K562 (cell line): ENCODE data around the gene BLVRA. TPM values are rescaled to one million over a fixed set of nuclear protein-coding genes. Genes with fewer than 3 reads are reported as not detected.

Source experiments
- ATAC-seq: fragments of 200-7000 bp; cut with Tn5 transposase; 3 replicates; pipeline ENCODE4 v1.9.1; 2020; ENCODE audit warnings: moderate library complexity
- BruUV-seq: library from RNA; stranded (reverse); fragments of 400-500 nt; replicated peaks from 2 replicates; lab custom pipeline; 2021; lab: Mats Ljungman, UMichigan
- CTCF ChIA-PET: fragments of 300-600 bp; formaldehyde crosslinking; extraction: SDS; loops from one replicate; lab custom pipeline; 2021; ENCODE audit warnings: low intra/inter-chr PET ratio; lab: Yijun Ruan, JAX
- POLR2A ChIA-PET: fragments of 300-600, 350-650 bp; sonication (Branson Sonifier 250); formaldehyde crosslinking; extraction: SDS; loops from one replicate; lab custom pipeline; 2021; ENCODE audit warnings: antibody characterized with exemption, inconsistent platforms; lab: Yijun Ruan, JAX
- DNase-seq, 4 experiments: peaks; one replicate each; pipeline versions ENCODE4 v3.0.0 to v3.0.0-alpha.2; 2011 to 2018; ENCODE audit warnings: low spot score in 3 of 4, mixed read lengths in 3 of 4; ENCODE audit errors: extremely low read depth in 1 of 4
- FAIRE-seq: peaks from 2 replicates; lab custom pipeline; 2011; peaks lifted over from hg19 to GRCh38; lab: Jason Lieb, UNC
- H2AFZ ChIP-seq: 2 replicates; pipeline ENCODE4 v1.6.0; 2011; ENCODE audit warnings: low read depth, low read length, control low read depth, inconsistent platforms
- H3K27ac ChIP-seq: fragments of 200-600 bp; 3 replicates; pipeline ENCODE4 v1.8.0; 2011; ENCODE audit warnings: low read depth, mild to moderate bottlenecking, control low read depth, inconsistent platforms, low read length, moderate library complexity, mixed read lengths; ENCODE audit errors: extremely low read depth
- H3K27me3 ChIP-seq, 2 experiments: fragments of 300-600 bp in 1 of 2; 2 replicates in 1 of 2; 3 replicates in 1 of 2; pipeline versions ENCODE4 v1.6.0 to v1.8.0; 2011; ENCODE audit warnings: inconsistent platforms in 2 of 2, low read length in 2 of 2, mild to moderate bottlenecking in 1 of 2, mixed read lengths in 1 of 2, moderate library complexity in 1 of 2; ENCODE audit not compliant: control insufficient read depth in 2 of 2, insufficient read depth in 2 of 2
- H3K36me3 ChIP-seq: fragments of 300-600 bp; 3 replicates; pipeline ENCODE4 v1.8.0; 2011; ENCODE audit warnings: mild to moderate bottlenecking, low read length, inconsistent platforms; ENCODE audit not compliant: control insufficient read depth, insufficient read depth
- H3K4me1 ChIP-seq, 2 experiments: fragments of 200-600 bp in 1 of 2; replicated peaks in 1 of 2; 2 replicates in 1 of 2; 3 replicates in 1 of 2; pipeline versions ENCODE4 v1.5.1 to v1.8.0; 2011; ENCODE audit warnings: inconsistent platforms in 2 of 2, low read length in 2 of 2, mild to moderate bottlenecking in 1 of 2, mixed read lengths in 1 of 2, moderate library complexity in 1 of 2; ENCODE audit not compliant: control insufficient read depth in 2 of 2, insufficient read depth in 2 of 2
- H3K4me2 ChIP-seq: 2 replicates; pipeline ENCODE4 v1.6.1; 2011; ENCODE audit warnings: low read length, control low read depth, inconsistent platforms, mixed read lengths; ENCODE audit not compliant: insufficient read depth
- H3K4me3 ChIP-seq: fragments of 200-600 bp; sonication (generic), shearing (Covaris generic); 2 replicates; pipeline ENCODE4 v1.5.1; 2016; ENCODE audit warnings: control low read depth, inconsistent platforms
- H3K79me2 ChIP-seq: fragments of 200-600 bp; 3 replicates; pipeline ENCODE4 v1.8.0; 2011; ENCODE audit warnings: low read length, inconsistent platforms; ENCODE audit not compliant: control insufficient read depth, insufficient read depth
- H3K9ac ChIP-seq, 2 experiments: 2 replicates each; pipeline versions ENCODE4 v1.6.0 to v1.6.1; 2011; ENCODE audit warnings: low read depth in 2 of 2, low read length in 2 of 2, control low read depth in 1 of 2, inconsistent platforms in 1 of 2, mild to moderate bottlenecking in 1 of 2, mixed read lengths in 1 of 2; ENCODE audit not compliant: insufficient read depth in 1 of 2
- H3K9me1 ChIP-seq: one replicate; pipeline ENCODE4 v1.6.0; 2011; ENCODE audit warnings: inconsistent platforms, mild to moderate bottlenecking, low read length, moderate library complexity; ENCODE audit not compliant: control insufficient read depth, insufficient read depth
- H3K9me3 ChIP-seq: replicated peaks from 2 replicates; pipeline ENCODE4 v1.5.1; 2011; ENCODE audit warnings: low read depth, low read length, inconsistent platforms; ENCODE audit not compliant: control insufficient read depth, insufficient read depth
- H4K20me1 ChIP-seq: replicated peaks from 2 replicates; pipeline ENCODE4 v1.6.1; 2011; ENCODE audit warnings: low read length, inconsistent platforms, mixed read lengths; ENCODE audit not compliant: control insufficient read depth, insufficient read depth
- CREB1 ChIP-seq, 2 experiments: sonication (generic) in 1 of 2; formaldehyde crosslinking in 1 of 2; IDR thresholded peaks; 2 replicates each; pipeline versions ENCODE4 v1.6.1 to v1.8.0; 2012 to 2022; ENCODE audit warnings: inconsistent platforms in 1 of 2, mild to moderate bottlenecking in 1 of 2, missing genetic modification reagents in 1 of 2, moderate library complexity in 1 of 2
- DNMT1 ChIP-seq: fragments of 450-650 bp; IDR thresholded peaks from 2 replicates; pipeline ENCODE4 v1.6.1; 2016; ENCODE audit warnings: antibody characterized with exemption, mild to moderate bottlenecking
- EP300 ChIP-seq: IDR thresholded peaks from 2 replicates; pipeline ENCODE4 v1.6.1; 2012; ENCODE audit warnings: low read length, improper control_type of control experiment
- GMEB1 ChIP-seq: fragments of 250-450 bp; sonication (Bioruptor Pico); IDR thresholded peaks from 2 replicates; pipeline ENCODE4 v1.4.0; 2020; ENCODE audit warnings: mild to moderate bottlenecking
- HES1 ChIP-seq: fragments of 450-650 bp; IDR thresholded peaks from 2 replicates; pipeline ENCODE4 v1.6.1; 2016; ENCODE audit warnings: low read depth, mild to moderate bottlenecking, moderate library complexity
- HLTF ChIP-seq: fragments of 450-650 bp; IDR thresholded peaks from 2 replicates; pipeline ENCODE4 v1.6.1; 2016
- MTA3 ChIP-seq: fragments of 450-650 bp; formaldehyde crosslinking; IDR thresholded peaks from 2 replicates; pipeline ENCODE4 v1.6.1; 2017; ENCODE audit warnings: mild to moderate bottlenecking, borderline replicate concordance
- RNF219 ChIP-seq: fragments of 250-450 bp; sonication (Bioruptor Pico); IDR thresholded peaks from 2 replicates; pipeline ENCODE4 v1.5.0; 2022; ENCODE audit warnings: mild to moderate bottlenecking
- RUNX1 ChIP-seq: sonication (generic); IDR thresholded peaks from 2 replicates; pipeline ENCODE4 v1.6.1; 2016; ENCODE audit warnings: antibody characterized with exemption, low read depth
- SAFB2 ChIP-seq: fragments of 200-400 bp; formaldehyde crosslinking; IDR thresholded peaks from 2 replicates; pipeline ENCODE4 v1.6.1; 2018; ENCODE audit warnings: borderline replicate concordance, low read length, low read depth, moderate library complexity; ENCODE audit not compliant: severe bottlenecking
- SNIP1 ChIP-seq: fragments of 450-650 bp; IDR thresholded peaks from 2 replicates; pipeline ENCODE4 v1.7.1; 2017; ENCODE audit warnings: low read depth, mild to moderate bottlenecking
- ZBTB33 ChIP-seq: sonication (generic); formaldehyde crosslinking; IDR thresholded peaks from 2 replicates; pipeline ENCODE4 v1.8.1; 2023; ENCODE audit warnings: mild to moderate bottlenecking, missing genetic modification reagents
- WGBS: fragments of 100-300 bp; shearing (Covaris generic); methylation state at CpG from one replicate; pipeline ENCODE4 v1.1.6; 2016; ENCODE audit warnings: low coverage, mixed read lengths; ENCODE audit not compliant: insufficient coverage; ENCODE audit errors: missing lambda C conversion rate; 5-methylcytosine and 5-hydroxymethylcytosine counted together
- in situ Hi-C: fragments of 300-500 bp; cut with MboI; formaldehyde crosslinking; loops from 4 replicates; pipeline ENCODE4 v1.15.0; 2018; ENCODE audit warnings: inconsistent platforms, mixed read lengths
- intact Hi-C: fragments of 100-400 bp; cut with micrococcal nuclease; formaldehyde crosslinking; loops from 2 replicates; pipeline ENCODE4 v1.14.2; 2022
- polyA plus RNA-seq, 8 experiments: library from polyadenylated mRNA; depleted of rRNA in 4 of 8; stranded (reverse) in 5 of 8; unstranded in 3 of 8; fragments of >200 nt; fragmentation: Nextera tagmentation in 2 of 8; fragmentation: Illumina TruSeq in 1 of 8; extraction: Ambion mirVana in 2 of 8; extraction: Trizol in 1 of 8; gene quantifications; 2 replicates each; pipeline versions ENCODE4 v1.2.1 to v1.2.3, GENCODE V29; 2011 to 2014; ENCODE audit warnings: inconsistent platforms in 1 of 8, missing spikeins in 1 of 8
- total RNA-seq, 7 experiments: library from RNA; depleted of rRNA in 6 of 7; stranded (reverse); fragments of >200 nt in 6 of 7; fragmentation: Illumina TruSeq in 2 of 7; extraction: Trizol in 2 of 7; gene quantifications; 2 replicates each; pipeline versions ENCODE4 v1.2.1 to v1.2.3, GENCODE V29; 2011 to 2021; ENCODE audit warnings: low replicate concordance in 1 of 7

The BLVRA gene
- total and polyA plus RNA-seq, 9 of the 15 experiments (the other 6 are each of a cell fraction or from before 2014, with no cell fraction given), result 48.5 to 147 (median 61.5) TPM

GRCh38 chr7:43784030-43784584, 25.6 kb downstream of the BLVRA start:
- H3K36me3 ChIP-seq, result peaks cover 17% of the 10 kb centered on the region; the same call in 2 of the 3 replicates
- WGBS, result 76% methylated on average over 5 of the region's 5 CpGs
- H3K9ac ChIP-seq, result no peak overlapping the region
- intact Hi-C loops (no loop called here), in situ Hi-C loops (no loop called here)
- no peak overlapping the region for H3K27ac ChIP-seq
- H3K4me2 ChIP-seq, result no peak overlapping the region
- ChIA-PET CTCF (no interaction called here), POLR2A (interaction anchor here (1.1 kb wide), 2 partner anchors 15 to 40 kb away, joined by 4 read pairs; no protein-coding TSS in a partner anchor)
- H3K4me3 ChIP-seq, result no peak overlapping the region
- BruUV-seq, result no TSS peak
- TF ChIP-seq HES1, result no peak
- no peak for TF ChIP-seq GMEB1 (CRISPR knock-in tag)
- TF ChIP-seq MTA3, result no peak
- no peak for TF ChIP-seq RNF219 (CRISPR knock-in tag)
- no peak for TF ChIP-seq RUNX1
- no peak for TF ChIP-seq CREB1 (IDR thresholded peaks at IDR 0.05)
- no peak for TF ChIP-seq CREB1 (CRISPR knock-in tag; IDR thresholded peaks at IDR 0.05)
- TF ChIP-seq ZBTB33 (CRISPR knock-in tag), result no peak
- no peak for TF ChIP-seq DNMT1
- no peak for TF ChIP-seq SAFB2
- no peak for TF ChIP-seq HLTF
- TF ChIP-seq SNIP1, result no peak
- TF ChIP-seq EP300, result no peak
- ATAC-seq (no peak), DNase-seq (no peak), FAIRE-seq (no peak)
- H2AFZ ChIP-seq, result no peak overlapping the region
- H3K9me3 ChIP-seq, result no peaks in the 10 kb centered on the region
- no peaks in the 10 kb centered on the region for H3K9me1 ChIP-seq
- no peaks in the 10 kb centered on the region for H4K20me1 ChIP-seq
- peaks cover 5 to 14% of the 10 kb centered on the region in 2 experiments; a peak in 3 of 5 replicates for H3K4me1 ChIP-seq
- H3K27me3 ChIP-seq, result no peaks in the 10 kb centered on the region
- H3K79me2 ChIP-seq, result 0 out of 3 replicates have a peak, but pooled peaks cover 6% of the 10 kb centered on the region
